Stimulated activated CD8-positive, alpha-beta memory T cell treated with anti-CD3 and anti-CD28 coated beads, Interleukin-7, amount 100 ng/mL, for 24 hours (primary cell): ENCODE measurements around the gene IKZF1.

Experiments
- DNase-seq: peaks from one replicate; pipeline ENCODE4 v3.0.0-alpha.2; 2020; ENCODE audit warnings: low read depth

The IKZF1 gene

GRCh38 chr7:50355817-50356178, 51.3 kb downstream of the IKZF1 start:
- DNase-seq: no peak

GRCh38 chr7:50356212-50356944, 51.9 kb downstream of the IKZF1 start:
- DNase-seq: no peak

- no peak for DNase-seq
These were observed 52.4 kb downstream of the IKZF1 start for GRCh38 chr7:50356945-50357268.

GRCh38 chr7:50357426-50357825, 52.9 kb downstream of the IKZF1 start:
- no peak for DNase-seq

GRCh38 chr7:50358041-50358705, 53.7 kb downstream of the IKZF1 start:
- no peak for DNase-seq

GRCh38 chr7:50358779-50359178, 54.3 kb downstream of the IKZF1 start:
- DNase-seq: no peak

- DNase-seq: no peak
These were observed 54.9 kb downstream of the IKZF1 start for GRCh38 chr7:50359258-50359994.

- DNase-seq: no peak
These were observed 55.7 kb downstream of the IKZF1 start for GRCh38 chr7:50359995-50360925.

- DNase-seq: no peak
These were observed 57.6 kb downstream of the IKZF1 start for GRCh38 chr7:50362142-50362541.

- no peak for DNase-seq
These were observed 58.3 kb downstream of the IKZF1 start for GRCh38 chr7:50362712-50363282.

GRCh38 chr7:50363327-50364060, 59.0 kb downstream of the IKZF1 start:
- DNase-seq: no peak

GRCh38 chr7:50364645-50365044, 60.1 kb downstream of the IKZF1 start:
- no peak for DNase-seq

- DNase-seq: no peak
These were observed 61.8 kb downstream of the IKZF1 start for GRCh38 chr7:50366311-50366710.

GRCh38 chr7:50367100-50367499, 62.6 kb downstream of the IKZF1 start:
- DNase-seq: no peak

GRCh38 chr7:50367570-50367969, 63.1 kb downstream of the IKZF1 start:
- DNase-seq: no peak

- no peak for DNase-seq
These were observed 63.9 kb downstream of the IKZF1 start for GRCh38 chr7:50368366-50368765.

- DNase-seq: no peak
These were observed 64.9 kb downstream of the IKZF1 start for GRCh38 chr7:50369143-50370026.

- DNase-seq: no peak
These were observed 66.4 kb downstream of the IKZF1 start for GRCh38 chr7:50370884-50371283.

- DNase-seq: no peak
These were observed 67.1 kb downstream of the IKZF1 start for GRCh38 chr7:50371551-50372021.

GRCh38 chr7:50372923-50373322, 68.4 kb downstream of the IKZF1 start:
- DNase-seq: no peak
